ENCODE measurements around the gene PODXL. TPM values are rescaled to one million over a fixed set of nuclear protein-coding genes. Genes with fewer than 3 reads are reported as not detected.

The PODXL gene
- total RNA-seq, 4 donors from 2014 or later: 7.6 to 44.5 (median 20.2) TPM

GRCh38 chr7:131583430-131583829, 27.0 kb upstream of the PODXL start:
- TF ChIP-seq CTCF (IDR thresholded peaks at IDR 0.05; ENCODE audit: low read depth): no peak

DNA sequence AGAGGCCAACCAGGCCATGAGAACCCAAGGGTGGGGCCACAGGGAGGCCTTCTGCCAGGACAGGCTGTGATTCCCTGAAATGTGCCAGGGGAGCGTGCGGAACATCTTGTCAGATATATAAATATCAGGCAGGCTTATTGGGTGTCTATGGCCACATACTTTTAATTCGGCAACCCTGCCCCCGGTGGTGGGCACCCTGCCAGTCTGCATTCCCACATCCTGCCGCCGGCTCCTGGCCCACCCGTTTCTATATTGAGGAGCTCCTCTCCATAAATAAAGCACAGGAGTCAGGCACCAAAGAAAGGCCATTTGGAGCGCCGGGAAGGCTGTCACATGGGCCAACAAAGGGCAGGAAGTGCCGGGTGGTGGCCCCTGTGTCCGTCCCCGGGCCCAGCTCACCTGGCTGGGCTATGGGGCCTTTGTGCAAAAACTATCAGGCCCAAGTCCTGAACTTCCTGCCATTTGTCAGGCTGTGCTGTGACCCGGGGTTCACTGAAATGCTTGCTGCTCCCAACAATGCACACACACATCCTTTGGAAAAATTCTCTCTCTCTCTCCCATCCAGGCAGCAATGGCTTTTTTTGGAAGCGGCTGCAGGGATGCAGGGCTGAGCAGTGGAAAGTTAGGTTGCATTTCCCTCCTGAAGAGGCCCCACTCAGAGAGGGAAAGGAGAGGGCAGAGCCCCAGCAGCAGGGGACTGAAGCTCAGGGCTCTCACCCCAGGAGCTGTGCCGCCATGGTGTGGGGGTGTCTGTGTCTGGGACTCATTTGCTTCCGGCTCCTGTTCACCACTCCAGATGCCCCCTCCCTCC, 25.0 kb upstream of the PODXL start:
- no peak for TF ChIP-seq CTCF (IDR thresholded peaks at IDR 0.05; ENCODE audit: low read depth)

DNA sequence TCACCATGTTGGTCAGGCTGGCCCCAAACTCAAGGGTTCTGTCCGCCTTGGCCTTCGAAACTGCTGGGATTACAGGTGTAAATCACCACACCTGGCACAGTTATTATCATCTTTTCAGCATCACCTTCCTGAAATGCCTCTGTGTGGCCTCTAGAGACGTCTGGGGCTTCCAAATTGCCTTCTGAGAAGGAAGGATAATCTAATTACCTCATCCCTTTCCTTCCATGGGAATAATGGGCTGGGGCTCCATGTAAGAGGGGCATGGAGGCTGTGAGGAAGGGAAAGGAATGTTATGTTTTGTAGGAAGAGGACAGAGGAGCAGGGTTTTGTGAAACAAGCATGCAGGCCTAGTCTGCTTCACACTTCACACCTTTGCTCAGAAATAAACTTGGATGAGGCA, 22.2 kb upstream of the PODXL start:
- no peak for TF ChIP-seq CTCF (IDR thresholded peaks at IDR 0.05; ENCODE audit: low read depth)

DNA sequence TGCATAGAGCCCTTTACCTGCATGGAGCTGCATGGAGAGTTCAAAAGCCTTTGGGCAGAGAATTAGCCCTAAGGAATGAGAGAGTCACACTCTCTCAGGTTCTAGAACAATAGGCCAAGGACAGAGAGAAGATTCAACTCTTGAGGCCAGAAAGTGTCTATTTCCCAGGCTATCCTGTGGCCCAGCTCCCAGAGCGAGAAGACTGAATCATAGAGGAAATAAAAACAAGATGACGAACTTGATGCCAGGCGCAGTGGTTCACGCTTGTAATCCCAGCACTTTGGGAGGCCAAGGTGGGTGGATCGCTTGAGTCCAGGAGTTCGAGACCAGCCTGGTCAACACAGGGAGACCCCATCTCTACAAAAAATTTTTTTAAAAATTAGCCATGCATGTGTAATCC, 18.3 kb upstream of the PODXL start:
- TF ChIP-seq CTCF (IDR thresholded peaks at IDR 0.05; ENCODE audit: low read depth): no peak

- no peak for TF ChIP-seq CTCF (IDR thresholded peaks at IDR 0.05; ENCODE audit: low read depth)
Measured at GRCh38 chr7:131570401-131570800, 14.0 kb upstream of the PODXL start.

DNA sequence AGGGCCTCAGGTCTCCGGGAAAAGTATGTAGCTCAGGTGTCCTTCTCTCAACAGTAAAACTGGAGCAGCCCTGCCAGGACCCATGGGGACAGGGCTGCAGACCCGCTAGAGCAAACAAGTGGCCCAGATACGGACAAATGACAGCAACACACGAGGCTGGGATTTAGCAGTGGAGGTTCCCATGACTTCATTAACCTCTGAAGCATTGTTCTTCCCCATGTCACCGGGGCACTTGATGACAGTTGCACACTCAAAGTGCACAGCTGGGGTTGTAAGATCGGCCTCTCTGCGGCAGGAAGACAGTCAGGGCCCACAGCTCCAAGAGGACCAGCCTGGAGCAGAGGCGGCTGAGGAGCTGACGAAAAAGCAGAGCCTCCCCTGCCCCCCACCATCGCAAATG, 12.5 kb upstream of the PODXL start:
- TF ChIP-seq CTCF (IDR thresholded peaks at IDR 0.05; ENCODE audit: low read depth): no peak

DNA sequence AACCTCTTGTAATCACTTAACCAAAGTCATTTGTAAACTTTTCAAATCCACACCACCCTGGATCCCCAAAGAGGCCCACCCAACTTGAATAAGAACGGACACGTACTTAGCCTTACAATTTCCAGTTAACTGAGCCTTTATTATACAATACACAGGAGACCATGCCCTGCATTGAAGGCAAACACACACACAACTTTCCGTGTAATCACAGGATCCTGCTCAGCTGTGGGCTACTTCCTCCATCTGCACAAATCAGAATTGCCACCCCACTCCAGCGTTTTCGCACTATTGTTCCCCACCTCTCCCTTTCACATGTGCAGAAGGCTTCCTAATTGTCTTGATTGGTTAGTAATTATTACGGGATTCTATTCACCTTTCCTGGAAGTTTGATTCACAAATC, 12.1 kb upstream of the PODXL start:
- TF ChIP-seq CTCF (IDR thresholded peaks at IDR 0.05; ENCODE audit: low read depth): no peak

Data from subcutaneous adipose tissue (tissue), 4 donors.